GM21528 (cell line): Measurements from ENCODE around the gene ZFYVE19.

ENCODE experiments used
- ATAC-seq: cut with Tn5 transposase; IDR thresholded peaks from one replicate; pipeline ENCODE4 v1.9.1; 2021; ENCODE audit warnings: mild to moderate bottlenecking, moderate library complexity; ENCODE audit not compliant: unreplicated experiment, low FRiP score

Gene ZFYVE19

DNA sequence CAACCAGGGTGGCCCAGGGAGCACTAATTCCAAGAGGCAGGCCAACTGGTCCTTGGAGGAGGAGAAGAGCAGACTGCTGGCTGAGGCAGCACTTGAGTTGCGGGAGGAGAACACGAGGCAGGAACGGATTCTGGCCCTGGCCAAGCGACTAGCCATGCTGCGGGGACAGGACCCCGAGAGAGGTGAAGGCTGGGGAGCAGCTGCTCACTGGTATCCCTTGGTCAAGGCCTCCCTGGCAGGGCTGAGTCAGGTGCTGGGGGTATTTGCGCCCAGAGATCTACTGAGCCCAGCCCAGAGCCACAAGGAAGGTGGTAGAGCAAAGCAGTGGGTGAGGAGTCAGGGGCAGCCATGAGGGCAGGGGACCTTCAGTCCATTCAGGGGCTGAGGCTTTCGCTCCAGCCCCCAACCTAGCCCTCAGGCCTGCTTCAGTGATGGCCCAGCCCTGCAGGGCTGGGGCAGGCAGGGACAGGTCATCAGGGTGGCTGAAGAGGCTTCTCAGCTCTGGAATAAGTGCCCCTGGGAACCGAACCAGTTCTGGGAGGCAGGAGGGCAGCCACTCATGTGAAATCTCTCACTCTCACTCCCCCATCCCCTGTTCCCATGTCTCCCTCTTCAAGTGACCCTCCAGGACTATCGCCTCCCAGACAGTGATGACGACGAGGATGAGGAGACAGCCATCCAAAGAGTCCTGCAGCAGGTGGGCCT is 6.0 kb downstream of the ZFYVE19 start:
- ATAC-seq, result no peak

DNA sequence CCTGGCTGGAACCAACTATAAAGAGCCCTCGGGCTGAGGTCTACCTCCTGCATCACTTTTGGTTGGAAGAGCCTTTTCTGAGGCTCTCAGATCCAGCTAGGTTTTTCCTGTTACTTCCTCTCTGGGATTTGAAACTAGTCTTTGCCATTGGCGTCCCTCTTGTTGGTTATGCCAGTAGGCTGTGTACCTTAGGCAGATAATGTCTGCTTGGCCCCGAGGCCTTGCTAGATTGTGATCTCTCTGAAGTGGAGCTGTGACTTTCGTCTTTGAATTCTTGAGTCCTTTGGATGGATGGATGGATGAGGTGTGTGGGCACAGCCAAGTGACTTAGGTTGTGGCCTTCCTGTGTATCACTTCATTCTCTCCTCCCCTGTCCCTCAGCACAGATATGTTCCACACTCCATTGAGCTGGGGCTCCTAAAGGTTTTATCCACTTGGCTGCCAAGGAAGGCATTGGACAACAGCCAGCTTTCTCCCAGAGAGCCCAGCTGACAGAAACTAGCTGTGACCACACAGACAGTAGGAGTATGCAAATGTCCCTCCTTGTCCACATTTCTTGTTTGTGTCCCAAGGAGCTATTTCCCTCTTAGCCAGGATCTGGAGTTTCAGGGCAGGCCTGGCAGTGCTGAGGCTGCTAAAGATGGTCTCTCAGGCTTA is 8.3 kb downstream of the ZFYVE19 start:
- ATAC-seq, result no peak

DNA sequence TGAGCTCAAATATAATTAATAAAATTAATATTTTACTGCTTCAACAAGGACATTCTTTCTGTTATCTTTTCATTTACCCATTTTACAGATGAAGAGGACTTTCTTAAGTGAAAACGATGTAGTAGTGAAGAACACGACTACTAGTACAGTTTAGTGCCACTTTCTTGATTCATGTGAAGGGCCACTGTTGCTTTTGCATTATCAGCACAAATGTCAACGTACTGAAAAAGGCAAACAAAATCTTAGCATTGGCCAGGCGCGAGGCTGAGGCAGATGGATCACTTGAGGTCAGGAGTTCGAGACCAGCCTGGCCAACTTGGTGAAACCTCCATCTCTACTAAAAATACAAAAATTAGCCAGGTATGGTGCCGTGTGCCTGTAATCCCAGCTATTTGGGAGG is 12.2 kb downstream of the ZFYVE19 start:
- ATAC-seq, result no peak

GRCh38 chr15:40821195-40821594 is 14.3 kb downstream of the ZFYVE19 start:
- no peak for ATAC-seq

- ATAC-seq, result no peak
Measured at GRCh38 chr15:40823572-40824343, 16.9 kb downstream of the ZFYVE19 start.

GRCh38 chr15:40825661-40826422 is 19.0 kb downstream of the ZFYVE19 start:
- no peak for ATAC-seq

- no peak for ATAC-seq
Measured at GRCh38 chr15:40826423-40827075, 19.7 kb downstream of the ZFYVE19 start.

GRCh38 chr15:40828447-40829036 is 21.7 kb downstream of the ZFYVE19 start, which contains the start of gene PPP1R14D:
Gene PPP1R14D (minus strand): TSS chr15:40828708. CDS start chr15:40828641, 67 bp downstream.
- no peak for ATAC-seq

- ATAC-seq, result no peak
Measured at GRCh38 chr15:40829115-40829514, 22.2 kb downstream of the ZFYVE19 start.

DNA sequence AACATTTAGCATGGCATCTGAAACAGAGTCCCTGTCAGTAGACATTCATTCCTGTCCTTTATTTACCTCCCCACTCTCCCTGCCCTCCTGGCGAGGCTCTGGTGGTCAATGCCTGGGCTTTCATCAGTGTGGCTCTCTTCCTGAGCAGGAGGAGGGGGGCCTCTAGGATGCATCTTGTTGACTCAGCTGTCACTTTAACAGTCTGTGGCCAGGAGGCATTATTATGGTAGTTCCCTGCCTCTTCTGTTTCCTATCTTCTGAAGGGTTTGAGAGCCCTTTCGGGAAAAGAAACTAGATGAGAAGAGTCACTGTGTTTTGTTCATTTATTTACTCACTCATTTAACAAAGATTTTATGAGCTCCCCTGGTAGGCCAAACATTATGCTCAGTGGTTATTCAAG is 24.0 kb downstream of the ZFYVE19 start:
- no peak for ATAC-seq

DNA sequence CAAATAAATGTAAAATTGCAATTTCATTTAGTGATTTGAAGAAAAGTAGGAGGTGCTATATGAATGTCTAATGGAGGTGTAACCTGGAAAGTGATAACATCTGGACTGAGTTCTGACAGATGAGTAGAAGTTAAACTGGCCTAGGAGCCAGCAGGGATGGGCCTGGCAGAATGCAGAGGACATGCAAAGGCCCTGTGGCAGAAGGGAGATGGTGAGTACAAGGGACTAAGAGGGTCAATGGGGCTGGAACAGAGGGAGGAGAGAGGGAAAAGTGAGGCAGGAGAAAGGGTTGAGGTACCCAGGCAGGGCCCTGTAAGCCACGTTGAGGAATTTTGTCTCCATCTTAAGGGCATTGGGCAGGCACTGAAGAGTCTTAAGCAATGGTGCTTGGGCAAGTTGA is 25.0 kb downstream of the ZFYVE19 start:
- no peak for ATAC-seq

- ATAC-seq, result no peak
Measured at GRCh38 chr15:40832903-40833302, 26.0 kb downstream of the ZFYVE19 start.

- no peak for ATAC-seq
Measured at GRCh38 chr15:40836020-40836419, 29.1 kb downstream of the ZFYVE19 start.

DNA sequence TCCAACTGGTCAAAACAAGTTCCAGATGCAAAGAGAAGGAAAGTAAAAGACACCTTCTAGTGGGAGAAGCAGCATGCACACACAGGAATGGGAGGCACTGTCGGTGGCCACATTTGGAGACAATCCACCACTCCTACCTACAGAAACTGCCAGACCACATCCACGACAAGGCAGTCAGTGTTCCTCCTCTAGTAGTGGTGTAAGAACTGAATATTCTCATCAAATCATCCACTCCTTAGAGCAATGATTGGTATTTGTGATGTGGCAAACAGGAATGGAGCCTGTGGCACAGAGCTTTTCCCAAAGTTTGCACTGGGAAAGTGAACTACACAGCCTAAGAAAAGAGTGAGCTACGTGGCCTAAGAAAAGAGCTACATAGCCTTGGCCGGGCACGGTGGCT is 31.9 kb downstream of the ZFYVE19 start:
- no peak for ATAC-seq

- no peak for ATAC-seq
Measured at GRCh38 chr15:40841741-40842140, 34.9 kb downstream of the ZFYVE19 start.

DNA sequence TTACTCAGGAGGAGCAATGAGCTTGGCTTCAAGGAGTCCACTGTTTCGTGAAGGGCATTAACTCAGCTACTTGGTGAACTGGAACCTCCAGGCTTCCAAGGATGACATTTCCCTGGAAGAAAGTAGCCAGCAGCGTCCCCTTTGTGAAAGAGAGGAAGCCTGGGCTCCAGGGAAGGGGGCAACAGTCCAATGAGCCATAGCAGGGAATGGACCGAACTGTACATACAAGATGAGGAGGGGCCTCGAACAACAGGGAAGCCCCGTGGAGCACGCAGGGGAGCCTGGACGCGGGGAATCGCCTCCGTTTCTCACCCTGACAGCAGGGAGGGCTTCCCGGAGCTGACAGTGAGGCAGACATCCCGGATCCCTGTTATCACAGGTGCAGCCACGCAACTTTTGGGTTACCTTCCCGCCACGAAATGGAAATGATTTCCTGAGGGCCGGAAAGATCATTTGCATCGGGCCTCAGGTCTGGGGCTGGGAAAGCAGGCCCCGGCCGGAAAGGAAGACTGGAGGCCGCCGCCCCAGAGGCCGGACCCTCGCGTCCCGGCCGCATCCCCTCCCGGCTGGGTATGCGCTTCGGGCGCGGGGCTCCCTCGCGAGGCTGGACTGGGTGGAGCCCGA is 36.5 kb downstream of the ZFYVE19 start:
- no peak for ATAC-seq

DNA sequence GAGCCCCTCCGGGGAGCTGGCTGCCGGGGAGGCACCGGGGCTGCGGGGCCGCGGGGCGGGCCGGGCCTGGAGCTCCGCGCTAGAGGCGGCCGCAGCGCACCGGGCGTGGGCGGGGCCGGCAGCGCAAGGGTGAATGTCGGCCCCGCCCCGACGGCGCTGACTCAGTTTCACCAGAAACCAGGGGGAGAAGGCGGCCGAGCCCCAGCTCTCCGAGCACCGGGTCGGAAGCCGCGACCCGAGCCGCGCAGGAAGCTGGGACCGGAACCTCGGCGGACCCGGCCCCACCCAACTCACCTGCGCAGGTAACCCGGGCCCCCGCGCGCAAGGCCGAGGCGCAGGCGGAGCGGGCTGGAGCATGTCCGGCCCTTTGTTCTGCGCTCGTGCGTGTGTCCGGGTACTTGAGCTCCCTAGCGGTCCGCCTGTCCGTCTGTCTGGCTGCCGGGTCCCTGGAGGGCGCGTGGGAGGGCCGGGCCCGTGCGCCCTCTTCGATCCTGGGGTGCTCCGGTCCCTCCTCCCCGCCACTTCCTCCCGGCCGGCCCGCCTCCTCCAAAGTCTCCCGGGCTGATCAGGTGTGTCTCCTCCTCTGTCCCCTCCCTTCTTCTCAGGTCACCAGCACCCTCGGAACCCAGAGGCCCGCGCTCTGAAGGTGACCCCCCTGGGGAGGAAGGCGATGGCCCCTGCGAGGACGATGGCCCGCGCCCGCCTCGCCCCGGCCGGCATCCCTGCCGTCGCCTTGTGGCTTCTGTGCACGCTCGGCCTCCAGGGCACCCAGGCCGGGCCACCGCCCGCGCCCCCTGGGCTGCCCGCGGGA is 37.2 kb downstream of the ZFYVE19 start, which contains the start of gene SPINT1:
Gene SPINT1 (plus strand): TSS at position 164 of the 811 bp plus-strand sequence. CDS start 507 bp downstream, at position 671.
- no peak for ATAC-seq

DNA sequence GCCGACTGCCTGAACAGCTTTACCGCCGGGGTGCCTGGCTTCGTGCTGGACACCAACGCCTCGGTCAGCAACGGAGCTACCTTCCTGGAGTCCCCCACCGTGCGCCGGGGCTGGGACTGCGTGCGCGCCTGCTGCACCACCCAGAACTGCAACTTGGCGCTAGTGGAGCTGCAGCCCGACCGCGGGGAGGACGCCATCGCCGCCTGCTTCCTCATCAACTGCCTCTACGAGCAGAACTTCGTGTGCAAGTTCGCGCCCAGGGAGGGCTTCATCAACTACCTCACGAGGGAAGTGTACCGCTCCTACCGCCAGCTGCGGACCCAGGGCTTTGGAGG is 37.8 kb downstream of the ZFYVE19 start:
- no peak for ATAC-seq

- no peak for ATAC-seq
Measured at GRCh38 chr15:40845036-40845435, 38.1 kb downstream of the ZFYVE19 start.
